ENCODE measurements around the gene PAX7. TPM values are rescaled to one million over a fixed set of nuclear protein-coding genes. Genes with fewer than 3 reads are reported as not detected.

PAX7 gene
- total and polyA plus RNA-seq, 9 donors: not detected

- no peak overlapping the region for H3K4me3 ChIP-seq
- intact Hi-C loops (cut with DNase I): no loop called here
- WGBS, 3 donors: 6 to 12% (median 7%) methylated on average over 15 of the region's 15 CpGs
- H3K9me3 ChIP-seq: no peaks in the 10 kb centered on the region
- no peaks in the 10 kb centered on the region for H3K27me3 ChIP-seq
- TF ChIP-seq EP300 (IDR thresholded peaks at IDR 0.05): no peak
- TF ChIP-seq, protein P1, sequence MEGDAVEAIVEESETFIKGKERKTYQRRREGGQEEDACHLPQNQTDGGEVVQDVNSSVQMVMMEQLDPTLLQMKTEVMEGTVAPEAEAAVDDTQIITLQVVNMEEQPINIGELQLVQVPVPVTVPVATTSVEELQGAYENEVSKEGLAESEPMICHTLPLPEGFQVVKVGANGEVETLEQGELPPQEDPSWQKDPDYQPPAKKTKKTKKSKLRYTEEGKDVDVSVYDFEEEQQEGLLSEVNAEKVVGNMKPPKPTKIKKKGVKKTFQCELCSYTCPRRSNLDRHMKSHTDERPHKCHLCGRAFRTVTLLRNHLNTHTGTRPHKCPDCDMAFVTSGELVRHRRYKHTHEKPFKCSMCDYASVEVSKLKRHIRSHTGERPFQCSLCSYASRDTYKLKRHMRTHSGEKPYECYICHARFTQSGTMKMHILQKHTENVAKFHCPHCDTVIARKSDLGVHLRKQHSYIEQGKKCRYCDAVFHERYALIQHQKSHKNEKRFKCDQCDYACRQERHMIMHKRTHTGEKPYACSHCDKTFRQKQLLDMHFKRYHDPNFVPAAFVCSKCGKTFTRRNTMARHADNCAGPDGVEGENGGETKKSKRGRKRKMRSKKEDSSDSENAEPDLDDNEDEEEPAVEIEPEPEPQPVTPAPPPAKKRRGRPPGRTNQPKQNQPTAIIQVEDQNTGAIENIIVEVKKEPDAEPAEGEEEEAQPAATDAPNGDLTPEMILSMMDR (IDR thresholded peaks at IDR 0.05): no peak
- TF ChIP-seq POLR2A (IDR thresholded peaks at IDR 0.05): no peak
- H3K36me3 ChIP-seq: no peaks in the 10 kb centered on the region
- H3K4me1 ChIP-seq (ENCODE audit: insufficient read depth): no peaks in the 10 kb centered on the region
- no peak for DNase-seq
- H3K27ac ChIP-seq: no peak overlapping the region
These were observed 7.6 kb downstream of the PAX7 start for GRCh38 chr1:18637962-18638834.

GRCh38 chr1:18638835-18639364 is 8.3 kb downstream of the PAX7 start:
- WGBS, 3 donors: 3 to 7% (median 6%) methylated on average over 6 of the region's 6 CpGs
- TF ChIP-seq EP300 (IDR thresholded peaks at IDR 0.05): no peak
- intact Hi-C loops (cut with DNase I): no loop called here
- Histone ChIP-seq H3K9me3 (no peaks in the 10 kb centered on the region), H3K27me3 (no peaks in the 10 kb centered on the region), H3K4me1 (ENCODE audit: insufficient read depth) (no peaks in the 10 kb centered on the region), H3K27ac (no peak overlapping the region), H3K4me3 (no peak overlapping the region), H3K36me3 (no peaks in the 10 kb centered on the region)
- DNase-seq: no peak

DNA sequence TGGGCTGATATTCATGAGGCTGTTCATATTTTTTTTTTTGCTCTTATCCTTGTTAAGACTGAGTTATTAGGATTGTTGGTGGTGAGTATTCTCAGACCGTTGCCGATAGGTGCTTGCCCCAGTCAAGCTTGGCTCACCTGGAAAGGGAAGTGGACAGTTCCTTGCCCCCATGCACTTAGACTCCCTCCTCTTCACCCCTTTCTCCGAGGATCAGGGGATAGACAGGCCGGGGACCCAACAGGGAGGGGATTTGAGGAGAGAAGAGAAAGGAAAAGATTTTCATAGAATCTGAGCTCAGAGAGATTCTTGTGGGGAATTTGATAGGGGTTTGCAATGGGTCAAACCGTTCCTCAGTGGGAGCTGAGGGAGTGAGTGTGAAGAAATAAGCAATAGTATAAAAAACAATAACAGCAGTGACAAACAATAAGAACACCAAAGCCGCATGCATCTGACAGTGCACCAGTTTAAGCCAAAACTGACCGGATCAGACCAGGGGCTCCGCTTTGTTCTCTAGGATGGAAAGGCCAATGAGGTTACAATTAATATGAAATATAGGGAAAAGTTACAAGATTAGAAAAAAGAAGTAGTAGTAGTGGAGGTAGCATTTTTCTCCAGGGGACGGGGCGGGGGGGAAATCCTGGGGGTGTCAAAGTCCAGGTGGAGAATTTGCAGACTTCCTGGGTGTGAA is 8.9 kb downstream of the PAX7 start:
- TF ChIP-seq POLR2A (IDR thresholded peaks at IDR 0.05): no peak
- TF ChIP-seq EP300 (IDR thresholded peaks at IDR 0.05): no peak
- TF ChIP-seq, protein P1 (IDR thresholded peaks at IDR 0.05): no peak
- DNase-seq: no peak
- intact Hi-C loops (cut with DNase I): no loop called here
- Histone ChIP-seq H3K27ac (no peak overlapping the region), H3K27me3 (no peaks in the 10 kb centered on the region), H3K4me1 (ENCODE audit: insufficient read depth) (no peaks in the 10 kb centered on the region), H3K4me3 (no peak overlapping the region), H3K9me3 (no peaks in the 10 kb centered on the region), H3K36me3 (no peaks in the 10 kb centered on the region)
- 7 to 9% (median 7%) methylated on average over 10 of the region's 10 CpGs for WGBS, 3 donors

GRCh38 chr1:18640228-18641004 is 9.8 kb downstream of the PAX7 start:
- H3K27ac ChIP-seq: no peak overlapping the region
- H3K27me3 ChIP-seq: no peaks in the 10 kb centered on the region
- H3K4me3 ChIP-seq: no peak overlapping the region
- no peak for TF ChIP-seq EP300 (IDR thresholded peaks at IDR 0.05)
- TF ChIP-seq, protein P1 (IDR thresholded peaks at IDR 0.05): no peak
- TF ChIP-seq POLR2A (IDR thresholded peaks at IDR 0.05): no peak
- DNase-seq: no peak
- H3K36me3 ChIP-seq: no peaks in the 10 kb centered on the region
- no peaks in the 10 kb centered on the region for H3K4me1 ChIP-seq (ENCODE audit: insufficient read depth)
- intact Hi-C loops (cut with DNase I): no loop called here
- no peaks in the 10 kb centered on the region for H3K9me3 ChIP-seq
- 4 to 6% (median 4%) methylated on average over 43 of the region's 43 CpGs for WGBS, 3 donors
